HG02938 (cell line): Measurements from ENCODE around the gene HDAC4.

ENCODE experiments used
- ATAC-seq: cut with Tn5 transposase; IDR thresholded peaks from one replicate; pipeline ENCODE4 v1.9.1; 2021; ENCODE audit warnings: mild to moderate bottlenecking, moderate library complexity; ENCODE audit not compliant: unreplicated experiment

Gene HDAC4

DNA sequence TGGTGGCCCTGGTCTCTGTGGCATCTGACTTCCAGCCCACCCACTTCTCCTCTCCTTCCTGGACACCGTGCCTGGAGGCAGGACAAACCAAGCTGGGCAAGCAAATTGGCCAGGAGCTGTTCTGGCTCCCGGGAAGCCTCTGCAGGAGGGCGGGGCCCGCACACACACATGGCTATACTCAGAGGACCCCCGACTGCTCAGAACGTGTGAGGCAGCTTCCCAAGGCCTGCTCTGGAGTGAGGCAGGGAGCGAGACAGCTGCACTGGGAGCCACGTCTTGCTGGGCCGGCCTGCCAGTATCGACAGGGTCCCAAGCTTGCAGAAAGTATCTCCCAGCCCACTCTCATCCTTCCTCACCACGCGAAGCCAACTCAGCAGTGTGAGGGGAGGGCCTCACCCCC lies 295.6 kb downstream of the HDAC4 start:
- no peak for ATAC-seq

GRCh38 chr2:239104800-239105199 lies 296.0 kb downstream of the HDAC4 start:
- no peak for ATAC-seq

DNA sequence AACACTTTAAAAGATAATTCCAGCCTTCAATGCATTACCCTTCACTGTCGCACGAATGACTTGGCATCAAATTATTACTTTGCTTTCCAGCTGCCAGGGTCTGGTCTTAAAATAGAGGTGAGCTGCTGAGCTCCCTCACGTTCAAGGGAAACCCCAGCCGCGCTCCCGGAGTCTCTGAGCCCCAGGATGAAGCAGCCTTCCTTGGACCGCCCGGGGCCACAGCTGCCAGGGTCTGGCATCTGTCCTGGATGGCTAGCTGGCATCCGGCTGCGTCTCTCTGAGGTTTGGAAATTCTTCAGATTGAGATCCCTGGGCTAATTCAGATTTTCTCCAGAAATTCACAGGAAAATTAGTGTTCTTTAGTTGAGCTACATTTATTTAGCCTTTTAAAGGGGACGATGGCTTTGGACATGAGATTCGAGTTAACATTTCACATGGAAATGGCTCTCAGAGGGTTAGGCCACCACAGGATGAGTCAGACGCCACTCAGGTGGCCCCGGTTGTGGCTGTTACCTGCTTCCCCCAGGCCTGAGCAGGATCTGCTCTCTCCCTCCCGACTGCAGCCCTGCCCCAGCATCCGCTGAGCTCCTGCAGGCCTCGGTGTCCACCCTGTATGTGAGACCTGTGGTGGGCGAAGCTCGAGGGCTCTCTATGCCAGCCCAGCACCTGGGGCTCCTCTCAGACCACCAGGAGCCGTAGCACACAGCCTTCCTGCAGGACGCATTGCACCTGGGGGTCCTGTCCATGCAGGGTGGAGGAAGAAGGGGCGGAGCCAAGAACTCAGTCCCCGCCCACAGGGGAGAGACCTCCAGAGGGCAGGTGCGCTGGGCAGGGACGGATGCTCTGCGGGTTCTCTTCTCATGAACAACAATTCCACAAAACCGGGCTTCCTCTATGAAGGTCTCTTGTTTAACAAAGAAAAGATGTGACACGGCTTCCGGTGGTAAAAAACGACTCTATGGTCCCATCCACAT lies 297.4 kb downstream of the HDAC4 start:
- no peak for ATAC-seq

GRCh38 chr2:239102266-239102665 lies 298.6 kb downstream of the HDAC4 start:
- ATAC-seq, result no peak

GRCh38 chr2:239101807-239102206 lies 299.0 kb downstream of the HDAC4 start:
- no peak for ATAC-seq

GRCh38 chr2:239101071-239101470 lies 299.7 kb downstream of the HDAC4 start:
- no peak for ATAC-seq

- ATAC-seq, result no peak
Observed at GRCh38 chr2:239099474-239099873, 301.3 kb downstream of the HDAC4 start.

DNA sequence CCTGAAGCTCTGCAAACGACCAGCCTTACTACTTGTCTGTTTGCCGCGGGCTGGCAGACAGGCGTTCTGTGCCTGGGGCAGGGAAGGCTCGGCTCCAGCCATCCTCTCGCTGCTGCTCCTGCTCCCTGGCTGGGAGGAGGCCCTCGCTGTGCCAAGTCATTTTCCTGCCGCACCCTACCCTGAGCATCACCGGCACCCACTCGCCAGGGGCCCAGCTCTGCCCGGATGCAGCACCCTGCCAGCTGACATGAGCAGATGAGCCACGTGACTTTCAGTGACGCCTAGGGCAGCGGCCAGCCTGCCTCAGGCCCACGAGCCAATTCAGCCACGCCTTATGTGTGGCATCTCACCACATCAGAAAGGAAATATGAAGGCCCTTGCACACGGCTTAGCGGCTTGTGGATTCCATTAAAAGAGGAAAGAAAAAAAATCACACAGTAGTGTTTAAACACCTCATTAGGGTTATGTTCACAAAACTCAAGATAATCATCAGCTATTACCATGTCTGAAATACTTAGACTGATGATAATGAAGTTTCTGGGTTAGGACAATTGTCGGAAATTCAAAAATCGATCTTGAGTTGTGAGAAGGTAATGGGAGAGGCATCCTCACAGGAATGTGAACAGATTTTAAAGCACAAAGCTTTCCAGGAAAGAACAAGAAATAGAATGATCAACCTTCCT lies 302.4 kb downstream of the HDAC4 start:
- no peak for ATAC-seq

GRCh38 chr2:239097428-239097696 lies 303.5 kb downstream of the HDAC4 start:
- no peak for ATAC-seq

DNA sequence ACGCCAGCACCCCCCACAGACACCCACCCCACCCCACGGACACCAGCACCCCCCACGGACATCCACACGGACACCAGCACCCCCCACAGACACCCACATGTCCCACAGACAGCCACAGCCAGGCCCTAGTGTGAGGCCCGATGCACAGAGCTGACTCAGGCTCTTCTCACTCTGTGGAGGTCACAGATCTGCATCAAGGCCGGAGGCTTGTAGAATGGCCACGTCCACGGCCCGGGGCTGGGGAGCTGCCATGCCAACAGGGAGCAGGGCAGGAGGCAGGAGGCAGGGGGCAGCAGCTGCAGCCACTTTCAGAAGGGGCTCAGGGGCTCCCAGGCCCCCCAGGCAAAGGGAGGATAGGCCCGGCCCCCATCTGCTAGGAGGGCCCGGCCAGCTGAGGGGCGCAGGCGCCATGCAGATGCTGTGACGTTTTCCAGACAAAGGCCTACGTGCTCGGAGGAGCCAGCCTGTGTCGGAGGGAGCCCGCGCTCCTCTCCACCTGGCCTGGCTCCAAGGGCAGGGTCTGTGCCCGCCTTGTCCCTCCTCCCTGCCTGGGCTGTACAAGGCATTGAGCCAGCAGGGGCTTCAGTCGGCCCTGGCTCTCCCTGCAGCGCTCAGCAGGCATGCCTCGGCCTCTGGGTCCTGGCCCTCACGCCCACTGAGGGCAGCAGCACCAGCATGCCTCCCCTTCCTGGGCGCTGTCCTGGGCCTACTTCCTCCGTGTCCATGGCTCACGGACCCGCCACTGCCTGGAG lies 304.0 kb downstream of the HDAC4 start:
- no peak for ATAC-seq

- no peak for ATAC-seq
Observed at GRCh38 chr2:239095460-239096081, 305.2 kb downstream of the HDAC4 start.

DNA sequence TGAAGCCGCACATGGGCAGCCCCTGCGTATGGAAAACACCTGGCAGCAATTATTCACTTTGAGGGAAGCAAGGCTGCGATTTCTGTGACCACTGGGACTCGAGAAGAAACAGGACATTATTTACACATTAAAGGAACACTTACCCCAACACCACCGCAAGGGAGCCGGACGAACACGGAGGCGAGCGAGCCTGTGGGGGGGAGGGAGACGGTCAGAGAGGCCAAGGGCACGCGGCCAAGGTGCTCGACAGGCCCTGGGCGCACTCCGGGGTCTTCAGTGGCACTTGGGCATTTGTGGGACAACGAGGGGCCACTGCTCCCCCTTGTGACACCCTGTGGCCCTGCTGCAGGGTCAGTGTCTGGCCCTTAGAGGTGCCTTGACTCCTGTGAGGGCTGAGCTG lies 306.0 kb downstream of the HDAC4 start:
- no peak for ATAC-seq

DNA sequence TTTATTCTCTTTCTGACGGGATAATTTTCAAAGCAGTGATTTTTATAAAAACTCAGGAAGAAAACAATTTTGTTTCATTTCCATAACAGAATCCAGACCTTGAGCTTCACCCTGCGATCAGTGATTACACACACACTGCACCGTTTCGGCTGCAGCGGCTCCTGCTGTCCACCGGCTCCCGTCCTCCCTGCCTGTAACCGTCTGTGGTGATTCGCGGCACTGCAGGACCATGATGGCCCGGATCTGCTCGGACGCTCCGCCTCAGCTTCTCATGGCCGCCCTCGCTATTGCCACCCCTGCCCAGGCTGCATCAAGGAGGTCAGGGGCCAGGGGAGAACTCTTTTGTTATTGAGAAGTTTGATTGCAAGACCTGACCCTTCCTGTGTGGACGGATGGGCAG lies 306.9 kb downstream of the HDAC4 start:
- ATAC-seq, result no peak

GRCh38 chr2:239093542-239093941 lies 307.3 kb downstream of the HDAC4 start:
- ATAC-seq, result no peak

GRCh38 chr2:239092571-239093294 lies 308.1 kb downstream of the HDAC4 start:
- no peak for ATAC-seq

- no peak for ATAC-seq
Observed at GRCh38 chr2:239089884-239090283, 310.9 kb downstream of the HDAC4 start.

DNA sequence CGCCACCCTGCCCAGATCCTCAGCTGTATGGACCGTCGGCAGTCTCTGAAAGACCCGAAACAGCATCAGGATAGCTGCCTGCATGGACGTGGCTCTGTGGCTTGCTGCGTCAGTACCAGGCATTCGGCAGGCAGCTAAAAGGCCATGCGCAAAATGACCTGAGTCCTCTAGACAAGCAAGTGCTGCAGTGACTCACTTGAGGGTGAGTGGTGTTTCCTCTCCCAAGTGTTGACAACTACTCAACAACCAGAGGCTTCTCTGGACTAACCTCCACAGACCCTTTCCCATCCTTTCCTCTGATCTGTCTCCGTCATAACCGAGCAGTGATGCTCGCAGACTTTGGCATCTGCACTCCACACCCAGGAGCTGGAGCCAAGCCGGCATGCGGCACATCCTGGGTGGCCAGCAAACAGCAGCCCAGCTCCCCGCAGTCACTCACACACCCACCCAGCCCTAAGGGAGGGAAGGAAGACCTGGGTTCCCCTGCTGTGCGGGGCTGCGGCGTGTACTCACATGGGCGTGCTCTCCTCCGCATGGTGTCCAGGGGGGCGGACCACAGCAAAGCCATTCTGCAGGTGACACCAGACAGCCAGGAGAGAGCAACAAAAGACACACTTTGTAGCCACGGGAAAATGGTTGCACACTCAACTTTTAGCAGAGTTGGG lies 313.6 kb downstream of the HDAC4 start:
- no peak for ATAC-seq

GRCh38 chr2:239086325-239087020 lies 314.3 kb downstream of the HDAC4 start:
- no peak for ATAC-seq

- no peak for ATAC-seq
Observed at GRCh38 chr2:239085201-239085992, 315.4 kb downstream of the HDAC4 start.
